H1 (cell line): ENCODE measurements around the gene OR4N2.
"Not testable (repeated sequence)": the region's sequence is repeated elsewhere in the genome, so short reads cannot be mapped to it uniquely, and the experiment has no call there.

Experiments used
- CHD1 ChIP-seq: IDR thresholded peaks from 2 replicates; pipeline ENCODE4 v1.6.1; 2012; ENCODE audit warnings: low read depth, low read length, improper control_type of control experiment
- CHD2 ChIP-seq: IDR thresholded peaks from 2 replicates; pipeline ENCODE4 v1.6.1; 2012; ENCODE audit warnings: low read length, improper control_type of control experiment
- CREB1 ChIP-seq: IDR thresholded peaks from 2 replicates; pipeline ENCODE4 v1.6.1; 2012; ENCODE audit warnings: inconsistent platforms
- EP300 ChIP-seq, 2 experiments: IDR thresholded peaks; 1 replicate in 1 of 2; 2 replicates in 1 of 2; pipeline ENCODE4 v1.6.1; 2011 to 2012; ENCODE audit warnings: low read depth in 2 of 2, low read length in 2 of 2, mild to moderate bottlenecking in 2 of 2, borderline replicate concordance in 1 of 2, inconsistent platforms in 1 of 2, moderate library complexity in 1 of 2
- GABPA ChIP-seq: IDR thresholded peaks from 2 replicates; pipeline ENCODE4 v1.6.1; 2011; ENCODE audit warnings: mild to moderate bottlenecking, low read length, moderate library complexity, borderline replicate concordance; ENCODE audit not compliant: insufficient read depth
- JUN ChIP-seq: IDR thresholded peaks from 2 replicates; pipeline ENCODE4 v1.6.1; 2011; ENCODE audit warnings: low read depth, mild to moderate bottlenecking, improper control_type of control experiment, low read length
- JUND ChIP-seq: IDR thresholded peaks from 2 replicates; pipeline ENCODE4 v1.6.1; 2011; ENCODE audit warnings: mild to moderate bottlenecking, improper control_type of control experiment, low read length
- POLR2A ChIP-seq, 2 experiments: IDR thresholded peaks; 1 replicate in 1 of 2; 2 replicates in 1 of 2; pipeline ENCODE4 v1.6.1; 2011; ENCODE audit warnings: low read depth in 2 of 2, low read length in 2 of 2, mild to moderate bottlenecking in 2 of 2; ENCODE audit errors: control extremely low read depth in 1 of 2
- POLR2AphosphoS5 ChIP-seq: IDR thresholded peaks from 2 replicates; pipeline ENCODE4 v1.6.1; 2011; ENCODE audit warnings: low read depth, low read length
- SIN3A ChIP-seq, 2 experiments: IDR thresholded peaks in 1 of 2; conservative IDR thresholded peaks in 1 of 2; 2 replicates each; pipeline ENCODE4 v1.6.1; 2011 to 2012; ENCODE audit warnings: low read length in 2 of 2, improper control_type of control experiment in 1 of 2, low read depth in 1 of 2, mild to moderate bottlenecking in 1 of 2
- TAF1 ChIP-seq: IDR thresholded peaks from 2 replicates; pipeline ENCODE4 v1.6.1; 2011; ENCODE audit warnings: mild to moderate bottlenecking, low read depth, low read length
- TF ChIP-seq, protein P1 (sequence below), 3 experiments: IDR thresholded peaks; 1 replicate in 2 of 3; 2 replicates in 1 of 3; pipeline versions ENCODE4 v1.5.1 to v1.6.1; 2011; ENCODE audit warnings: low read length in 3 of 3, mild to moderate bottlenecking in 3 of 3, inconsistent platforms in 2 of 3, low read depth in 1 of 3, moderate library complexity in 1 of 3; ENCODE audit not compliant: insufficient read depth in 1 of 3; ENCODE audit errors: control extremely low read depth in 1 of 3
- TF ChIP-seq, protein P2 (sequence below): IDR thresholded peaks from 2 replicates; pipeline ENCODE4 v1.6.1; 2012; ENCODE audit warnings: inconsistent platforms

DNA sequence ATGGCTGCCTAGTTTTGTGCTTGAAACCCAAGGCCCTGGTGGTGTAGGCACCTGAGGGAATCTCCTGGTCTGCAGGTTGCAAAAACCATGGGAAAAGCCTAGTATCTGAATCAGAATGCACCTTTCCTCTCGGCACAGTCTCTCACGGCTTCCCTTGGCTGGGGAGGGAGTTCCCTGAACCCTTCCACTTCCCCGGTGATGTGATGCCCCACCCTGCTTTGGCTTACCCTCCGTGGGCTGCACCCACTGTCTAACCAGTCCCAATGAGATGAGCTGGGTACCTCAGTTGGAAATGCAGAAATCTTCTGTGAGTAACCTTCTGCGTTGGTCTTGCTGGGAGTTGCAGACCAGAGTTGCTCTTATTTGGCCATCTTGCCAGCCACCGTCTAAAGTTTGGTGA is 17.4 kb downstream of the OR4N2 start:
- TF ChIP-seq, protein P1, sequence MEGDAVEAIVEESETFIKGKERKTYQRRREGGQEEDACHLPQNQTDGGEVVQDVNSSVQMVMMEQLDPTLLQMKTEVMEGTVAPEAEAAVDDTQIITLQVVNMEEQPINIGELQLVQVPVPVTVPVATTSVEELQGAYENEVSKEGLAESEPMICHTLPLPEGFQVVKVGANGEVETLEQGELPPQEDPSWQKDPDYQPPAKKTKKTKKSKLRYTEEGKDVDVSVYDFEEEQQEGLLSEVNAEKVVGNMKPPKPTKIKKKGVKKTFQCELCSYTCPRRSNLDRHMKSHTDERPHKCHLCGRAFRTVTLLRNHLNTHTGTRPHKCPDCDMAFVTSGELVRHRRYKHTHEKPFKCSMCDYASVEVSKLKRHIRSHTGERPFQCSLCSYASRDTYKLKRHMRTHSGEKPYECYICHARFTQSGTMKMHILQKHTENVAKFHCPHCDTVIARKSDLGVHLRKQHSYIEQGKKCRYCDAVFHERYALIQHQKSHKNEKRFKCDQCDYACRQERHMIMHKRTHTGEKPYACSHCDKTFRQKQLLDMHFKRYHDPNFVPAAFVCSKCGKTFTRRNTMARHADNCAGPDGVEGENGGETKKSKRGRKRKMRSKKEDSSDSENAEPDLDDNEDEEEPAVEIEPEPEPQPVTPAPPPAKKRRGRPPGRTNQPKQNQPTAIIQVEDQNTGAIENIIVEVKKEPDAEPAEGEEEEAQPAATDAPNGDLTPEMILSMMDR (IDR thresholded peaks at IDR 0.05; ENCODE audit: control extremely low read depth in 1 of 3, insufficient read depth in 1 of 3, low read depth in 1 of 3, low read length in 3 of 3), result not testable (repeated sequence)
- TF ChIP-seq JUN; CHD1; TAF1; CREB1; POLR2A (IDR thresholded peaks at IDR 0.05; ENCODE audit: control extremely low read depth in 1 of 2, low read depth in 2 of 2, low read length in 2 of 2); GABPA; JUND; POLR2AphosphoS5; EP300 (IDR thresholded peaks at IDR 0.05; ENCODE audit: borderline replicate concordance in 1 of 2, low read depth in 2 of 2, low read length in 2 of 2); SIN3A (conservative IDR thresholded peaks at IDR 0.05 in 1 of 2, IDR thresholded peaks at IDR 0.05 in 1 of 2; ENCODE audit: low read depth in 1 of 2, low read length in 2 of 2); CHD2: not testable (repeated sequence)
- TF ChIP-seq, protein P2, sequence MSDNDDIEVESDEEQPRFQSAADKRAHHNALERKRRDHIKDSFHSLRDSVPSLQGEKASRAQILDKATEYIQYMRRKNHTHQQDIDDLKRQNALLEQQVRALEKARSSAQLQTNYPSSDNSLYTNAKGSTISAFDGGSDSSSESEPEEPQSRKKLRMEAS, result not testable (repeated sequence)
